Measurements from ENCODE around the gene F3.

F3 gene

DNA sequence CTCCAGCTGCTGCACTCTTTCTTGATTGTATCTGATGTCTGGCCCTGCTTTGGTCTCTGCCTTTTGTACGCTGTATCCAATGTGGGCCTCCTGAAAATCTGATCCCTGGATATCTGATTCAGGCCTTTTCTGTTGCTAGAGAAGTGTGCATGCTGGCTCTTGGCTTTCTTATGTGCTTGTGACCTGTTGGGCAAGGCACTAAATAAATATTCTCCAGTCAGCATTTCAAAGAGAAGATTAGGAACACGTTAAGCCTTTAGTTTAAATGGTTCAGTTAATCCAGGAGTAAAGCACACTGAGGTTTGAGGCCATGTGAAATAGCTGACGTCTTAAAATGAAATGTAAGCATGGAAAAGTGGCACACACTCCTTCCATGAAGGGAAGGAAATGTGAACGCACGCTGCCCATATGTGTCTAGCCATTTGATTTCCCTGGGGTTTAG, 9.3 kb upstream of the F3 start:
- H3K27ac ChIP-seq (ENCODE audit: low read length) = no peak overlapping the region
- H3K27me3 ChIP-seq (ENCODE audit: insufficient read depth, low read length) = no peaks in the 10 kb centered on the region

DNA sequence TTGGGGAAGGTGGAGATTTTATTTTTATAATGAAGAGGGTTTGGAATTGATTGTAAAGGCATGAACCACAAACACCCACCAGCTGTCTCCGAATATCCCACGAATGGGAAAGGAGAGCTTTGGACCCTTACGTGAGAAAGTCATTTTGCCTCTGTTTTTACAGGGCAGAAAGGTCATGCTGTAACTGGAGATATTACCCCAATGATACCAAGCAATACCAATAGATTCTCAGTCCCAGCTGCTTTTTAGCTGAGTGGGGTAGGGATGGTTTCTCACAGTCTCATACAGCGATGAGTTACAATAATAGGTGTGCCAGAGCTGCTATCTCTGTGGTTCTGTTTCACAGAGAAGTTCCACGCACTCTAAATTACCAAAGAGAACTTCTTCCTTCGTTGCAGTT, 8.8 kb upstream of the F3 start:
- Histone ChIP-seq H3K9me3 (ENCODE audit: insufficient read depth, low read depth, low read length) (no peaks in the 10 kb centered on the region), H3K27me3 (ENCODE audit: insufficient read depth, low read length) (no peaks in the 10 kb centered on the region), H3K9ac (ENCODE audit: low read depth, low read length) (no peak overlapping the region), H3K27ac (ENCODE audit: low read length) (no peak overlapping the region), H3K36me3 (ENCODE audit: insufficient read depth, low read depth, low read length) (no peaks in the 10 kb centered on the region), H3K4me1 (ENCODE audit: insufficient read depth, low read length) (peaks cover 36% of the 10 kb centered on the region), H3K4me3 (ENCODE audit: low read length) (no peak overlapping the region)

More for the DNA sequence above, 9.3 kb upstream of the F3 start:
- Histone ChIP-seq H3K4me1 (ENCODE audit: insufficient read depth, low read length) (peaks cover 36% of the 10 kb centered on the region), H3K9ac (ENCODE audit: low read depth, low read length) (no peak overlapping the region), H3K4me3 (ENCODE audit: low read length) (no peak overlapping the region), H3K36me3 (ENCODE audit: insufficient read depth, low read depth, low read length) (no peaks in the 10 kb centered on the region), H3K9me3 (ENCODE audit: insufficient read depth, low read depth, low read length) (no peaks in the 10 kb centered on the region)

DNA sequence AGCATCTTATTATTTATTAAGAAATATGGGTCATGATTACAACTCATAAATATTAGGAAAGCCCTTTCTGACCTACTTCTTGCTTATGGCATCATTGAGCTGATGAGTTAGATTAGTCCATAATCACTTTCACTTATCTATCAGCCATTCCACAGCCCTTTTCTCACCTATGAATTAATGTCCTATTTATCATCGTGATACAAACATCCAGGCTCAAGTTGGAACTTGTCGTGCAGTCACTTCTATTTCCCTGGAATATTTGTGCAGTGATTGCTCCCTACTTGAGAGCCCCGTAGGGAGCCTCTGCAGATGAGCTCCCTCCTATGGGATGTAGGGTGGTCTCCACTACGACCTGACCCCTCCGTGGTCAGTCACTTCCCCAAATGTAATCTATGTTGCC, 8.1 kb upstream of the F3 start:
- Histone ChIP-seq H3K9ac (ENCODE audit: low read depth, low read length) (no peak overlapping the region), H3K27ac (ENCODE audit: low read length) (no peak overlapping the region), H3K9me3 (ENCODE audit: insufficient read depth, low read depth, low read length) (no peaks in the 10 kb centered on the region), H3K36me3 (ENCODE audit: insufficient read depth, low read depth, low read length) (no peaks in the 10 kb centered on the region), H3K4me3 (ENCODE audit: low read length) (no peak overlapping the region), H3K27me3 (ENCODE audit: insufficient read depth, low read length) (peaks cover 2% of the 10 kb centered on the region; the same call in 1 of the 2 replicates), H3K4me1 (ENCODE audit: insufficient read depth, low read length) (peaks cover 36% of the 10 kb centered on the region)

DNA sequence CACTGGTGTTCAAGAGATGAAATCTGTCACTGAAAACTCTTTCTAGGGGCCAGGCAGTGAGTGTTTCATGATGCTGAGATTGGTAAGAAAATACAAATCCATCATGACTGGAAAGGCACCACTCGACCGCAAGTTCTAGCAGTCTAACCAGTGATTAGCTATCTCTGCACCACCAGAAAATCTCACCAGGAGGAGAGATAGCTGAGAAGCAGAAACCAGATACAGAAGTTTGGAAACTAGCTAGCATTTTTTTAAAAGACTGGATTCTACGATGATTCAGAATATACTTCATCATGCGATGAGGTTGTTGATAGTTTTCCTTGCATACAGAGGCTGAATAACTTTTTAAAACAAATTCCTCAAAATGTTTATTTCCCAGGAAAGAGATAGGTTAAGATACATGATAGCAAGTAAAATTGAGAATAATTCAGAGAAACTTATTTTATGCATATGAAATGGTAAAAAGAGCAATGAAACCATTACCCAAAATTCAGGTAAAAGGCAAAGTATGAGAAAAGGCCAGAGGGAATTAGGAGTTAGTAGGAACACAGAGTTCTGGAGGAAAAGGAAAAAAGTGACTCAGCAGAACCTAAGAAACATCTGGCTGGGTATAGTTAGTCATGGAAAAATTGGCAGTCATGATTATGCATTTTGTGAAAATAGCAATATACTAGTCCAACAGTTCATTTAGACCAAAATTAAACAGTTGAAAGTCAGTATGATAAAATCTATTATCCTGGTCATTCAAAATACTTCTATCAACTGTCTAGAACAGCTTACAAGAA, 3.3 kb upstream of the F3 start:
- no peak overlapping the region for H3K4me3 ChIP-seq (ENCODE audit: low read length)
- no peak overlapping the region for H3K9ac ChIP-seq (ENCODE audit: low read depth, low read length)
- H3K36me3 ChIP-seq (ENCODE audit: insufficient read depth, low read depth, low read length) = no peaks in the 10 kb centered on the region
- no peaks in the 10 kb centered on the region for H3K9me3 ChIP-seq (ENCODE audit: insufficient read depth, low read depth, low read length)
- H3K4me1 ChIP-seq (ENCODE audit: insufficient read depth, low read length) = peaks cover 9% of the 10 kb centered on the region
- H3K27ac ChIP-seq (ENCODE audit: low read length) = no peak overlapping the region
- peaks cover 44% of the 10 kb centered on the region for H3K27me3 ChIP-seq (ENCODE audit: insufficient read depth, low read length)

DNA sequence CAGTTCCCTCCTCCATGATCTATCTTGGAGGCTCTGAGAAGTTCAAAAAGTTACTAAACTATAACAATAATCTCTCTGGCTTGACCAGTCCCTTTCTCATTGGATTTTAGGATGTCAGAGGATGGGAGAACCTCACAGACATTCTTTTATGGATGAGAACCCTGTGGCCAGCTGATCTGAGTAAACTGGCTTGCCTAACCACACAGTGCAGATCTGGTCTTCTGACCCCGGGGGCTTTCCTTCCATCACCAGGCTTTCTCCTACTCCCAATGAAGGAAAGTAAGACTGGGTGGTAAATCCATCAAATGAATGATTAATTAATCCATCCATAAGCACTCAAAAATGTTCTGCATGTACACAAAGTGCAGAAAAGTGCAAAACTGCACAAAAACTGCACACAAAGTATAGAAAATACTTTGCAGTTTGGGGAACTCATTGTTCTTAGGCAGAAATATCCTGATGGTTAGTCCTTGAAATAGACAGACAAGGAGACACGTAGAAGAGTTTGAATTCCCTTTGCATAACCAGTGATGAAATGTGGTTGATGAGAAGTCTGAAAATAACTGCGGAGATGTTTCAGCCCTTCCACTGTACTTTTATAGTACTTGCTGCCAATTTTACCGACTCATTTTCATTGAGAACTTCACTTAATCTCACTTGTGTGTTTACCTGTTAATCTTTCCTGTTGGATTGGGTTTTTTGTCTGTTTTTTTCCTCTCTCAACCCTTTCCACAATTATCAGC, 2.5 kb upstream of the F3 start:
- Histone ChIP-seq H3K27me3 (ENCODE audit: insufficient read depth, low read length) (peaks cover 48% of the 10 kb centered on the region), H3K36me3 (ENCODE audit: insufficient read depth, low read depth, low read length) (no peaks in the 10 kb centered on the region), H3K9me3 (ENCODE audit: insufficient read depth, low read depth, low read length) (no peaks in the 10 kb centered on the region), H3K4me1 (ENCODE audit: insufficient read depth, low read length) (peaks cover 13% of the 10 kb centered on the region), H3K9ac (ENCODE audit: low read depth, low read length) (no peak overlapping the region), H3K4me3 (ENCODE audit: low read length) (no peak overlapping the region), H3K27ac (ENCODE audit: low read length) (no peak overlapping the region)

DNA sequence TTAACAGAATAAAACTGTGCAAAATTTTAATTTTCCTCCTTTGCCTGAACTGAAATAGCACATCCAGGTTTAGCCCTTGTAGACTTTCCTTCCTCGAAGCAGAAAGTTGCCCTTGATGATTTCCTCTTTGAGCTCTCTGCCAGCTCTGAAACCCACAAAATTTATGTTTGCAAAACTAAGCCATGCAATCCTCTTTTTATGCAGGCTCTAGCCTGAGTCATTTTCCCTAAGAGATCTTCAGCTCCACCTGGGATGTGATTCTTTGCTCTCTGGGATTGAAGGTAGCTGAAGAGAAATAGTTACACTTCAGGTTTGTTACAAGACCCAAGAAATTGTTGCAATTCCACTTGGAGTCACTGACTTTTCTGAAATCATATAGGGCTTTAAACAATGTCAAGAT, 1.4 kb upstream of the F3 start:
- Histone ChIP-seq H3K4me3 (ENCODE audit: low read length) (peak overlapping the region; percentile 85), H3K36me3 (ENCODE audit: insufficient read depth, low read depth, low read length) (no peaks in the 10 kb centered on the region), H3K27me3 (ENCODE audit: insufficient read depth, low read length) (peaks cover 48% of the 10 kb centered on the region), H3K27ac (ENCODE audit: low read length) (no peak overlapping the region), H3K4me1 (ENCODE audit: insufficient read depth, low read length) (peaks cover 13% of the 10 kb centered on the region), H3K9me3 (ENCODE audit: insufficient read depth, low read depth, low read length) (no peaks in the 10 kb centered on the region), H3K9ac (ENCODE audit: low read depth, low read length) (no peak overlapping the region)

DNA sequence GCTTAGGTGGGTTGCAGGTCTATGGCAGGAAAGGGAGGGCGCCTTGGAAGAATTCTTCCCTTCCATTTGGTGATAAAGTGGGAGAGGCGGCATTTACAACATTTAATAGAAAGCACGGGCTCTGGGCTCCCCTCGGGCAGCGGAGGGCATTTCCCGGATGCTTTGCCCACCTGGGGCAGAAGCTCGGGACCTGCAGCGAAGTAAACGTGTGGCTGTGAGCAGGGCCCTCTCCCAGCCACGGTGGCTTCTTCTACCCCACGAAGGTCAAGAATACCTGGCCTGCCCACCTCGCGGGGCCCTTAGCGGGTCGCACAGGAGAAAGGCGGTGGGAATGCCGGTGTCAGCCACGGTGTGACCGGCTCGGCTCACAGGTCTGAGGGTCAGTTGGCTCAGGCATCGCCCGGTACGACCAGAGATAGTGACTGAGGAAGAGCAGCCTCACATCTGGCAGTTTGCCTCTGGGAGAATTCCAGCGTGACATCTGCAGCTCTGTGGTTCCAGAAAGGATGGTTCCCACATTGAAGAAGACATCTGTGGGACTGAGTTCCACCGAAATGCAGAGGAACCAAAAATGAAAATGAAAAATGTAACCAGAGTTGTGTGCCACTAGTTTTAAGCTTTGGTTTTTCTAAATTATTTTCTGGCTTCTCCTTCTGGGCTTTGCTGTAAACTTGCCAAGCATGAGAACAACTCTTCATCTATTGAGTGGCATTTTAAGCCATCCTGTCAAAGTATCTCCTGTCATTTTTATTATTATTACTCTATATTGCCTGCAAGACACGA, 720 bp upstream of the F3 start:
- Histone ChIP-seq H3K9me3 (ENCODE audit: insufficient read depth, low read depth, low read length) (no peaks in the 10 kb centered on the region), H3K27ac (ENCODE audit: low read length) (no peak overlapping the region), H3K27me3 (ENCODE audit: insufficient read depth, low read length) (peaks cover 48% of the 10 kb centered on the region), H3K4me3 (ENCODE audit: low read length) (peak overlapping the region; percentile 85), H3K4me1 (ENCODE audit: insufficient read depth, low read length) (peaks cover 13% of the 10 kb centered on the region), H3K9ac (ENCODE audit: low read depth, low read length) (peak overlapping the region; percentile 74; the same call in 1 of the 2 replicates), H3K36me3 (ENCODE audit: insufficient read depth, low read depth, low read length) (peaks cover 2% of the 10 kb centered on the region; the same call in 1 of the 2 replicates)

DNA sequence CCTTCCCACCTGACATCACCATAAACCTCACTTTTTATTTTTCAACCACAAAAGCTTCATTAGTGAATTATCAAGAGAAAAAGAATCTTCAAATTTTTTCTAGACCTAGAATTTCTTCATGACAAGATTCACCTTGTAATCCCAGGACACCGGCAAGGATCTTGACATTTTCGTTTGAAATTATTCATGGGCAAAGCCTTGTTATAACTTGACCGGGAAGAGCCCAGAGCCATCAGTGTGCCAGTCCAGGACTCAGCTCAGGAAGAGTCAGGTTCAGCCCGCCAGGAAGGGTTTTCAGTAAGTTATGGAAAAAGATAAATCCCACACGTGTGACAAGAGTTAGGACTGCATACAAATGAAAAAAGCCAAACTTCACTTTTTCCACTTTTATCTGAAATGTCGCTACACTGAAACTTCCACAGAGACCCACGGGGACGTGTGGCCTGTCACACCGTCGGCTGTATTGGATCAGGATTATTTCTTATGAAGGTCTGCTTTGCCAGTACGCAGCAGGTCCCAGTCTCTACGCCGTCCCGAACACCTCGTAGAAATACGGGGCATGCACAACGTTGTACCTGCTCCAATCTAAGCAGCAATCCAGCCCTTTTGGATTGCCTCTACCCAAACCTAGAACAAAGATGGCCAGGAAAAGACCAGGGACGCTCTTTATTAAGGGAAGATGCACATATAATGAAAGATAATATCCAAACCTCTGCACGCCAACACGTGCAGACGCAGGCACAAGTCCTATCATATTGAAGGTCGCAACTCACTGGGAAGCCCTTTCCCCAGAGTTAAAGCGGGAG, 916 bp downstream of the F3 start:
- Histone ChIP-seq H3K36me3 (ENCODE audit: insufficient read depth, low read depth, low read length) (peaks cover 13% of the 10 kb centered on the region), H3K9me3 (ENCODE audit: insufficient read depth, low read depth, low read length) (no peaks in the 10 kb centered on the region), H3K27ac (ENCODE audit: low read length) (no peak overlapping the region), H3K4me3 (ENCODE audit: low read length) (peak overlapping the region; percentile 85), H3K4me1 (ENCODE audit: insufficient read depth, low read length) (peaks cover 13% of the 10 kb centered on the region), H3K27me3 (ENCODE audit: insufficient read depth, low read length) (peaks cover 48% of the 10 kb centered on the region), H3K9ac (ENCODE audit: low read depth, low read length) (peak overlapping the region; percentile 63)

DNA sequence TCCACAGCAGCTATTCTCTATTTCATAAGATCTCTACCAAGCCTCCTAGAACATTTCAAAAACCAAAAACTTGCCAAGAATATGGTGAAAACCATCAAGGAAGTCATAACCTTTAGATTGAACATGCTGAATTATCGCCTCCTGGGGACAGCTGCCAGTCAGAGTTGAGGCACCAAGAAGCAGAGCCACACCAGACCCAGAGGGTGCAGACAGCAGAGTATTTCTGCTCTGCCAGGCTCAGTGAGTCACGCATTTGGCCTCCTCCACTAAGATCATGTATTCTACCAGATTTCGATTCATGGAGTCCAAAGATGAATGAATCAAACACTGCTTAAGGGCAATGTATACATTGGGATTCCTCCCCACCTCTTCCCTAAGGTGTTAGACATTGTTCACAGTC, 2.1 kb downstream of the F3 start:
- Histone ChIP-seq H3K27ac (ENCODE audit: low read length) (no peak overlapping the region), H3K9ac (ENCODE audit: low read depth, low read length) (no peak overlapping the region), H3K9me3 (ENCODE audit: insufficient read depth, low read depth, low read length) (no peaks in the 10 kb centered on the region), H3K36me3 (ENCODE audit: insufficient read depth, low read depth, low read length) (peaks cover 24% of the 10 kb centered on the region), H3K4me3 (ENCODE audit: low read length) (no peak overlapping the region), H3K27me3 (ENCODE audit: insufficient read depth, low read length) (peaks cover 44% of the 10 kb centered on the region), H3K4me1 (ENCODE audit: insufficient read depth, low read length) (peaks cover 13% of the 10 kb centered on the region)

DNA sequence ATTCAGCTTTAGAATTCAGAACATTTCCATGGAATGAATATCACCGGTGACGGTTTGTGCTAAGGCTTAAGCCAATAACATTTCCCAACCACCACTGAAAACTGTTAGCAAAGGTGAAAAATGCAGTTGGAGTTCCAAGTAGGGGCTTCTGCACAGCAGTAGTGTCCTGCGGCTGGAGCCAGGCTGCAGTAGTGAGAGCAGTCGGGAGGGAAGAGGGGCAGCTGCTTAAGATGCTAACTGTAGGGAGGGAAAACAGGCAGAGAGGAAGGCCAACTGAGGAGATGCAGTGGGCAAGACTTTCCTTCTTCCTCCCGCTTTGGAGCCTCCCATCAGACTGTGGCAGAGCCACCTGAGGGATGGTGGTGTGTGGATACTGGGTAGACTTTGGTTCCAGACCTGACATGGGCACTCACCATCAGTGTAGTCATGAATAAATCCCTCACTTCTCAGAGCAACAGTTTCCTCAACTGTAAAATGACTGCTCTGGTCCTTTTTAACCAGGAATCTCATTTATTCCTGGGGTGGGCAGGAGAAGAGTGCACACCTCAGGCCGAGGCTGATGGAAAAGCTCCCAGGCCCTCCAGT, 3.2 kb downstream of the F3 start:
- Histone ChIP-seq H3K36me3 (ENCODE audit: insufficient read depth, low read depth, low read length) (peaks cover 29% of the 10 kb centered on the region), H3K4me3 (ENCODE audit: low read length) (no peak overlapping the region), H3K4me1 (ENCODE audit: insufficient read depth, low read length) (peaks cover 13% of the 10 kb centered on the region), H3K27me3 (ENCODE audit: insufficient read depth, low read length) (peaks cover 33% of the 10 kb centered on the region), H3K9me3 (ENCODE audit: insufficient read depth, low read depth, low read length) (no peaks in the 10 kb centered on the region), H3K9ac (ENCODE audit: low read depth, low read length) (no peak overlapping the region), H3K27ac (ENCODE audit: low read length) (no peak overlapping the region)

DNA sequence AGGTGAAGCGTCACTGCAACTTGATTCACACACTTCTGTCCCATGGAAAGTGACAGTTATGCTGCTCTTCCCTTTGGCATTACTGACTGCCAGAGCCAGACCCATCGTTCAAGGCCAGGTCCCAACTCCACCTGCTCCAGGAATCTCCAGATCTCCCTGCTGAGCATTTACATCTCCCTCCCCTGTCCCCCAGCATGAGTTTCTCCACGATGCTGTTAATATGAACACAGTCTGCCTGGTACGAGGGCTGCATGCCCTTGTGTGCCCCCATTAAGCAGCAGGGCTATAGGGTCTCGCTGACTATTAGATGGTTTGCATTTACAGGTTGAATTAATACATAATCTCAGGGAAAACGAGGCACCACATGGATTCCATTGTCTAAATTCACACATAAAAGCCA, 4.3 kb downstream of the F3 start:
- Histone ChIP-seq H3K9me3 (ENCODE audit: insufficient read depth, low read depth, low read length) (no peaks in the 10 kb centered on the region), H3K4me3 (ENCODE audit: low read length) (no peak overlapping the region), H3K27ac (ENCODE audit: low read length) (no peak overlapping the region), H3K4me1 (ENCODE audit: insufficient read depth, low read length) (0 out of 2 replicates have a peak, but pooled peaks cover 4% of the 10 kb centered on the region), H3K9ac (ENCODE audit: low read depth, low read length) (no peak overlapping the region), H3K36me3 (ENCODE audit: insufficient read depth, low read depth, low read length) (peaks cover 39% of the 10 kb centered on the region), H3K27me3 (ENCODE audit: insufficient read depth, low read length) (peaks cover 22% of the 10 kb centered on the region)

All from iPS-20b (cell line).